M059J (cell line): ENCODE data around the gene MUSTN1. TPM values are rescaled to one million over a fixed set of nuclear protein-coding genes. Genes with fewer than 3 reads are reported as not detected.

Experiments used
- DNase-seq: peaks from one replicate; pipeline ENCODE4 v3.0.0-alpha.2; 2012; ENCODE audit warnings: low read depth
- total RNA-seq: library from RNA; depleted of rRNA; stranded (reverse); fragments of >200 nt; shearing (Covaris generic); gene quantifications from 2 replicates; pipeline ENCODE4 v1.2.3, GENCODE V29; 2014; rRNA removed

Gene MUSTN1
- 0.27 TPM in 1 of 2 replicates, not detected in the other for total RNA-seq

DNA sequence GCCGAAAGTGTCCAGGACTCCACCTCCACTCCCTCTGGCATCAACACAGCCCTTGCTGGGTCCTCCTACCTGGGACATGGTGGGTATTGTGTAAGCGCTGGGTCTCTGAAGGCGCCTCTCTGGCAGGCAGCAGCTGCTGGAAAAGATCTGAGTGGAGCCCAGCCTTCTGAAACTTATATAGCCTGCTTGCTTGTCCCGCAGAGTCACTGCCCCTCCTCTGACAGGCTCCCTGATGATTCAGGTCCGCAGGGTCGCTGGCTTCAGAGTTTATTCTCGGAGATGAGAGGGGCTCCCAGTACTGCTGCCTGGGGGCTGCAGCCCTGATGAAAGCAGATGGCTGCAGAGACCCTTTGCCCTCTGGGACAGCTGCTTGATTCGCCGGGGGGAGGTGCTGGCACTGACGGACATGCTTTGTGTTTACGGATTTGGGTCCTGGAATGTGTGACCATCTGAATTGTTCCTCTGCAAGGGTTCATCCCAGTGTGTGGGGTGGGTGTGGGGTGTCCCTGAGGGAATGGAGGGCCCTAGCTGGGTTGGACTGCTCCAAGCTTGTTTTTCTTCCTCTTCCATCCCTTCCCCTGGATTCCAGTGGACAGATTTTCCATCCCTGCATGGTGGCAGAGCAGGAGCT, at the start of gene MUSTN1:
Gene MUSTN1, minus strand, starts transcription at position 149 of the 631 bp plus-strand sequence. Its CDS starts 71 bp downstream, at position 78.
- no peak for DNase-seq

GRCh38 chr3:52882377-52882776, 47.6 kb upstream of the MUSTN1 start:
- DNase-seq = no peak

GRCh38 chr3:52881871-52882270, 47.1 kb upstream of the MUSTN1 start:
- no peak for DNase-seq

- DNase-seq = no peak
These were observed 45.7 kb upstream of the MUSTN1 start for GRCh38 chr3:52880474-52880873.

DNA sequence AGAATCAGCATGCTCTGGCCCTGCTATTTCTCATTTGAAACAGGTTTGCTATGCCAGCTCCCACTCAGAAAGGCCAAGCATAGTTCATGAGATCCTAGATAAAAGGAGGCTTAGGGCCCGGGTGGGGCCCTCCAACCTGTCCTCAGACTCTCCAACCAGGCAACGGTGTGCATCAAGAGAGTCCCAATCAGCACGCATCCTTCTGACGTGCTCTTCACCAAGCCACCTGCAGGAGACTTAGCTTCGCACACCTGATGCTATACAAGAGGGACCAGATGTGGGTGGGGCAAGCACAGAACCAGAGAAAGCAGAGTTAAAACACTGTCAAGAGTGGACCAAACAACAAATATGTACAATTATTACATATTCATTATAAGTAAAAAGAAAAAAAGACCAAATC, 45.2 kb upstream of the MUSTN1 start:
- DNase-seq = no peak

DNA sequence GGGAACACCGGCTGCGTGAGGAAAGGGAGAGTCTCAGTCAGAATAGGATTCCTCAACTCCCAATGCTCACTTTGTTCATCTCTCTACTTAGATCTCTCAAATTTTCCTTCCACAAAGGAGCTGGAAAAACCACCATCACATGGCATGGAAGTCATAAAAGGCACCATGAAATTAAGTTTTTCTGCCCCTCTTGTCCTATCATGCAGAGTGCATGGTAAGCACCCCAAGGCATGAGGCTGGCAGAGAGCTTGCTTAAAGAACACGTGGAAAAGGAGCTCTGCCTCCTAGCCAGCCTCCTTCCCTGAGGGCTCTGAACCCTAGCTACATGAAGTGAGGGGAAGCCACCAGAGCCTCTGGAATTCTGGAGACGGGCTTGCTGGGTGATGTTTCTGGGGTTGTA, 44.8 kb upstream of the MUSTN1 start:
- no peak for DNase-seq

DNA sequence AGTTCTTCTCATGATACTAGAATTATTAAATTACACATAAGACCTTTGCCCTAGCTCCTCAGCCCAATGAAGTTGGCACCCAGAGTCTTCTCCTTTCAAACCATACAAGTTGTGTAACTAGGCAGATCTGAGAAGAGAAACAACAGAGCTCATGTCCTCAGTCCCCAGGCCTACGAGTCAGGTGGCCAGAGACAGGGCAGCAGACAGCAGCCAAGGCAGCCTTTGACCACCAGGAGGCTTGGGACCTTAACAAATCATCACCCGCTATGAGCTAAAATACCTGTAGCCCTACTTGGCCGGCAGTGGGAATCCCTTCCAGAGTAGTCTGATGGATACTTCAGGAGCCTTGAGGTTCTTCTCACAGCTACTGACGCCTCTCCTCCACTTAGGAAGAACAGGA, 44.3 kb upstream of the MUSTN1 start:
- no peak for DNase-seq

GRCh38 chr3:52877085-52877484, 42.3 kb upstream of the MUSTN1 start:
- DNase-seq = no peak

DNA sequence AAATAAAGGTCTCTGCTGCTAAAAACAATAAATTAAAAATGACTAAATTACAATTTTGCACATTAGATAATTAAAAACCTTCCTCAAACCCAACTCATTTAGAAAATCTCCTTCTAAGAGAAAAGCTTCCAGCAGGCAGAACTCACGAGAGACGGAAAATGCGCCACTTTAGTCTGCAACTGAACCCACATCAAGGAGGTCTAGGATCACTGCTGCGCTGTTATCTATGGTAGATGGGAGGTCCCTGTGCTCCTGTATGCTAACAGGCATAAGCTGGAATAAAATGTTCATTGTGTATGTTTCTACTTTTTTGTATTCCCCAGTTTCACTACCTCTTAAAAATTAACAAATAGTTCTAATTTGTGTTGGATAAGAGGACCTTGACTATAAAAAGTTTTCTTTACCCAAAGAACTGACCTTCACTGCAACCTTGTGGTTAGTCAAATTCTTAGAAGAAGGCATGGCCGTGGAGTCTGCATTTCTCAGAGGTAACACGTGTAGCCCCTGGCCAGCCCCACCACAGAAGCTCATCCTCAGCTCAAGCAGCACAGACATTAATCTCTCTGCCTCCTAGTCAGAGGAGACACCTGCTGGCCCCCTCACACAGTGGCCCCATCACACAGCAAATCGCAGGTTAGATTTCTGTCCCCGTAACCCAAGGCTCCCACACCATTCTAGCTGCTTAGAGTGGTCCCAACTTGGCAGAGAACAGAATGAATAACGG, 40.2 kb upstream of the MUSTN1 start:
- DNase-seq = no peak

GRCh38 chr3:52874160-52874701, 39.4 kb upstream of the MUSTN1 start:
- DNase-seq = no peak

DNA sequence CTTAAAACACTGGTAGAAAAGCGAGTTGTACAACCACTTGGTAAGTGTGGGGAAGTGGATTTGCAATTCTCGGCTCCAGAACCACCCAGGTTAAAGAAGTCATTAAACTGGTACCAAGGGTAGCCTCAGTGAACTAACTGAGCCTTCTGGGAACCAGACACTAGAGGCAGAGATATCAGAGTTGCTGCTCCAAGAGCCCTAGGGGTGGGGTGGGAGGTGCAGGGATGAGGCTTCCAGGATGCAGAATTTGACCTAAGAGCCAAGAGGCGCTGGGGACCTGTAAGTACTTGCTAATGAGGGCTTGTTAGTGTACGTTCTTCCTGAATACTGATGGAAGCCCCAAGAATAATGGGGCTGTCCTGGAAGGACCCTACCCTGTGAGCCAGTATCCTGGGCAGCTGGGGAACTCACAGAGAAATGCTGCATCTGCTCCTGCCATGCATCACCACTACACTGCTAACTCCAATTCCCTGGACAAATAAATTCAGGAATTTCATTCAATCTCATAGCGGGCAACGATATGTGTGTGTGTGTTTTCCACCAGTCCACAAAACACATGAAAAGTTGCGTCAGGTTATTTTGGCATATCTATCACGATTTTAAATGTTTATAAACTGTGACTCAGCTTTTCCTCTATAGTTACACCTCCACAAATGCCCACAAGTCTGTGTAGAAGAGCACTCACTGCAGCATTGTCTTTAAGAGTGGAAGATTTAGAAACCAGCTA, 38.8 kb upstream of the MUSTN1 start:
- DNase-seq = peak; percentile 47

DNA sequence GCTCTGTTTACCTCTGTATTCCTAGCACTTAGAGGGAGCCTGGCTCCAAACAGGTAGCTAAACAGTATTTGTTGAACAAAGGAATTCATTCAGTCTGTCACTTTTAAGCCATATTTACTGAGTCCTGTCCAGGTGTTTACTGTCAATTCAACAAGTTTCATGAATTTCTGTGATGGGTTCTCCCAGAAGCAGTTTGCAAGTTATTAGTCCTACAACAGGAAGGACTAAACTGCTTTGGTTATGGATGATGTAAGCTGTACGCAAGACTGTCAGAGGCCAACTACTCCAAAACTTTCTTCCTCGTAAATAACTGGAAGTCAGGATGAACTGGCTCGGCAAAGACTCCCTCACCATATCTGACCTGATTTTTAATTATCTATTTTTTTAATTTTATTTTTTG, 37.4 kb upstream of the MUSTN1 start:
- DNase-seq = no peak

GRCh38 chr3:52871761-52872160, 36.9 kb upstream of the MUSTN1 start:
- no peak for DNase-seq

GRCh38 chr3:52870471-52870870, 35.7 kb upstream of the MUSTN1 start:
- DNase-seq = no peak

DNA sequence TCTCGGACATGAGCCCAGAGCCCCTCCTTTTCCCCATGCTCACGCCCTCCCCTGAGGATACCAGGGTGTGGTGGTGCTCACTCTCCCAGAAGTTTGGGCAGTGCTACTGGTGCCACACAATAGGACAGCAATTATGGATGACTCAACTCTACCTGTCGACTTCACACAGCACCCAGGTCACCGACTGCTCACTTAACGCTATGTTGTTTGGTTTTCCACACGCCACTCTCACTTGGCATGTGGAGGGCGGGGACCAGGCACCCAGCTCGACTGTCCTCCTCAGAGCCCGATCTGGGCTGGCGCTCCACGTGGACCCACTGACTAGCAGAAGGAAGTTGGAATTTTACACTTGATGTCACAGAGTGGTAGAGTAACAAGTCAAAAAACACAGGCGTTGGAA, 31.6 kb upstream of the MUSTN1 start:
- DNase-seq = no peak

DNA sequence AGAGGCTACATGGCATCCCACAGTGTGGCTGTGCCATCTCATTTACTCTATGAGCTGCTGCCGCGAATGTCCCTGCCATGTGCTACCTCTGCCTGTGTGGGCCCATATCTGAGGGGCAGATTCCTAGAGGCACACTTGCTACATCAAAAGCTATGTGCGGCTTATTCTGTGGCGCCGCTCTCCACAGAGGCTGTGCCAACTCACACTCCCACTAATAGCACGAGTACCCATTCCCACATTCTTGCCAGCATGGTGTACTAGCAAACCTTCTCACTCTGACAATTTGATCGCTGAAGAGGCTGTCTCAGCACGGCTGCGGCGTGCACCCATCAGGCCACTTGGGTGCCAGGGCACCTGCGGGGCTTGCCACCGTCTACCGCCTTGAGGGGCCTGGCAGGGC, 31.2 kb upstream of the MUSTN1 start:
- DNase-seq = no peak

DNA sequence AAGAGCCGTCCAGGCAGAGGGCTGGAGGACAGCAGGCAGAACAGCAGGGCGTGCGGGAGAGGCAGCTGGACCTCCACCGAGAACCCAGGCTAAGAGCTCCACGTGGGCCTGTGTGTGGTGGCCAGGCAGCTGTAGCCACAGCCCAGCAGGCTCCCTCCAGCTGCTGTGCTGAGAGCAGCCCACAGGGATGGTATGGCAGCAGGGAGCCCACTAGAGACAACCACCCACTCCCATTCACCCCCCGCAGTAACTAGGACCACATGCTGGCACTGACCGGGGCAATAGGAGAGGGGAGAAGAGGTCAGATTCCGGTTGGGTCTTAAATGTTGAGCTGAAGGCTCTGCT, 25.6 kb upstream of the MUSTN1 start:
- no peak for DNase-seq

DNA sequence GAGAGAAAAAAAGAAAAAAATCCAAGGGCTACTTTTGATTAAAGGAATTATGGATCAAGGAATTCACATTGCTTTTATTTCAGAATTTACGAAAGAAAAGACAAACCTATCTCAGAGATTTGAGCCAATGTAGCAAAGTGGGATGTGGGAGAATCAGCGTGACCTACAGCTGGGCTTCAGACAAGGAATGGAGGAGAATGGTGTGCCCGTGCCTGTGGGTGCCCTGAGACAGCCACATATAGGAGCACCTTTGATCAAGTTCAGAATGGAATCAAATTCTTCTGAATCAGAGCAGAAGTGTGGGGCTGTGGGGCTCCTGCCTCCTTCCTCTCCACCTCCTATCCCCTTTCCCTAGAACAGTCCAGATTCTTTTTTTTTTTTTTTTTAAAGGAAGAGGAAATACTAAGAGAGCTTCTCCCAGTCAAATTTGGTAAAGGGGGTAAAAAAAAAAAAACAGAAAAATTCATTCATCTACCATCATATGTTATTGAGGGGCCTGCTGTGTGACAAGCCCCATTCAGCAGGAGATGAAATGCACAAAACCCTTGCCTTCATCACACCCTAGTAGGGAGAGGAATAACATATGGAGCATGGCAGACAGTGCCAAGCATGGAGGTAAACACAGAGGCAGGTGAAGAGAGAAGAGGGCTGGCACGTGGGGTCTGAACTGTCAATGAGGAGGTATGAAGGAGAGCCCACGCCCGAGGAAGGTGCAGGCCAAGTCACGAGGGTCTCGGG, 25.0 kb upstream of the MUSTN1 start:
- no peak for DNase-seq

DNA sequence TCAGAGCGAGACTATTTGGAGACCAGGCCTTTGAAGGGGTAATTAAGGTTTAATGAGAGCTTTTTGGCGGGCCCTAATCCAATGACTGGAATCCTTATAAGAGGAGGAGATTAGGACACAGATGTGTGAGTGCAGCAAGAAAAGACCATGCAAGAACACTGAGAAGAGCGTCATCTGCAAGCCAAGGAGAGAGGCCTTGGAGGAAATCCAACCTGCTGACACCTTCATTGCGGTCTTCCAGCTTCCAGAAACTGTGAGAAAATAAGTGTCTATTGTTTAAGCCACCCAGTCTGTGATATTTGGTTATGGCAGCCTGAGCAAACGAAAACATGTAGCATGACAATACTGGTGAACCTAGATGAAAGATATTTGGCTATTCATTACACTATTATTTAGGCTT, 23.0 kb upstream of the MUSTN1 start:
- DNase-seq = no peak

DNA sequence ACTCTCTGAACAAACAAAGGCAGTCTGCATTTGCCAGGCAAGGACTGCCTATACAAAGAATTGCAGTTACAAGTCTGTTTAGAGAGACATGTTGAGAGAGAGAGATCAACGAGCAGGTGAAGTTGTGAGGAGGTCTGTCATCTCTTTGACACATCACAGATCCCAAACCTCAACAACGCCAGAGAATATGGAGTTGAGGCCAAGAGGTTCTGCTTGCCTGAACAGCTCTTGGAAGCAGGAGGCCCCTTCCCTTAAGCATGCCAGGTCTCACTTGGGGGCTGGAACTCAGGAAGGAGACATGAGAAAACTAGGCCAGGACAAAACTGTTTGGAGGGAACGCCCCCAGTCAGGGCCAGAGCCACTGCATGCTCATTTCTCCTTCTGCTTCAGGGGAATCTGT, 22.3 kb upstream of the MUSTN1 start:
- DNase-seq = no peak

DNA sequence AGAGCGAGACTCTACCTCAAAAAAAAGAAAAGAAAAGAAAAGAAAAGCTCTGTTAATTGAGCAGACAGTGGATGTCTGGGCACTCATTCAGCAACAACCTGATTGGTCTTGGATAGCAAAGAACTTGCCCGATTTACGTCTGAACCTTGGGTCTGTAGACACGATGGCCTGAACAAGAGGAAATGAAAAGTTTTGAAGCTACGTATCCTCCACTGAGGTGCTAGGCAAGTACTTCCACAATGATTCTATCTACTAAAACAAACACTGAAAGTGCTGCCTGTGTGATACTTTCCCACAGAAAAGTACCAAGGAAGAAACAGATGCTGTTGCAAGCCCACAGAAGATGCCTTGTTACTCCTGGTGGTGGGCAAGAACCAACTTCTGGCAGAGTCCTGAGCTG, 21.8 kb upstream of the MUSTN1 start:
- DNase-seq = no peak

DNA sequence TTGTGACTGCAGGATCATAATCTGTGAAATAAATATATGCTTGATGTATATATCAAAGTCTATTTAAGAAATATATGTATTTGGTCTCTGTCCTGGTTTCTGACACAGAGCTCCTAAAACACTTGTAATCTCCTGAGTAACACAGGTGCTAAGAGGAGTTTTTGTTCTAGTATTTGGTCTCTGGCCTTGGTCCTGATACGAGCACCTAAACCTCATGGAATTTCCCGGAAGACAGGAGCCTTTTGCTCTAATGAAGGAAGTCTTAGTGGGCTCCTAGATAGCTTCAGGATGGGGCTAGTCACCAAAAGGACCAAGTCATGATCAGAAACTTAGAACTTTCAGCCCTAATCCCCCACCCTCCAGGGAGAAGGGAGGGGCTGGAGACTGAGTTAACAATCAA, 19.2 kb upstream of the MUSTN1 start:
- no peak for DNase-seq
